Neuronal stem cell (in vitro differentiated cells): ENCODE results near the gene LCE1B.

Experiments
- DNase-seq: peaks from one replicate; pipeline ENCODE4 v3.0.0-alpha.2; 2013; ENCODE audit warnings: low spot score
- H2AFZ ChIP-seq: one replicate; pipeline ENCODE4 v1.6.1; 2013; ENCODE audit warnings: mild to moderate bottlenecking, low read length, inconsistent platforms
- H2AK5ac ChIP-seq: 2 replicates; pipeline ENCODE4 v1.6.1; 2013; ENCODE audit warnings: low read depth, mild to moderate bottlenecking, inconsistent platforms, low read length, moderate library complexity, mixed read lengths
- H2BK120ac ChIP-seq: 2 replicates; pipeline ENCODE4 v1.6.1; 2013; ENCODE audit warnings: low read depth, mild to moderate bottlenecking, inconsistent platforms, low read length, moderate library complexity, mixed read lengths
- H2BK12ac ChIP-seq: one replicate; pipeline ENCODE4 v1.6.1; 2013; ENCODE audit warnings: low read length, inconsistent platforms
- H2BK15ac ChIP-seq: 2 replicates; pipeline ENCODE4 v1.6.1; 2013; ENCODE audit warnings: mild to moderate bottlenecking, low read length, inconsistent platforms, mixed read lengths
- H2BK5ac ChIP-seq: one replicate; pipeline ENCODE4 v1.6.1; 2013; ENCODE audit warnings: inconsistent platforms, mild to moderate bottlenecking, low read length, moderate library complexity
- H3K14ac ChIP-seq: one replicate; pipeline ENCODE4 v1.6.1; 2013; ENCODE audit warnings: low read length, inconsistent platforms
- H3K18ac ChIP-seq: 2 replicates; pipeline ENCODE4 v1.6.1; 2013; ENCODE audit warnings: low read length, inconsistent platforms
- H3K23ac ChIP-seq: 2 replicates; pipeline ENCODE4 v1.6.1; 2013; ENCODE audit warnings: low read depth, mild to moderate bottlenecking, mixed read lengths, low read length, inconsistent platforms; ENCODE audit not compliant: poor library complexity
- H3K27ac ChIP-seq: replicated peaks from 3 replicates; pipeline ENCODE4 v1.5.1; 2013; ENCODE audit warnings: low read length, inconsistent platforms
- H3K27me3 ChIP-seq, 3 experiments: 2 replicates each; pipeline ENCODE4 v1.6.1; 2013; ENCODE audit warnings: low read length in 3 of 3, mild to moderate bottlenecking in 2 of 3, inconsistent platforms in 1 of 3, low read depth in 1 of 3, mixed read lengths in 1 of 3, moderate library complexity in 1 of 3; ENCODE audit not compliant: control insufficient read depth in 3 of 3, insufficient read depth in 3 of 3
- H3K36me3 ChIP-seq, 2 donors: replicated peaks in 1 of 2; 2 replicates each; pipeline ENCODE4 v1.6.1; 2013; ENCODE audit warnings: low read length in 2 of 2; ENCODE audit not compliant: control insufficient read depth in 2 of 2, insufficient read depth in 2 of 2
- H3K4ac ChIP-seq: 2 replicates; pipeline ENCODE4 v1.6.1; 2013; ENCODE audit warnings: inconsistent platforms, mild to moderate bottlenecking, low read length, moderate library complexity
- H3K4me1 ChIP-seq, 2 donors: 1 replicate in 1 of 2; 2 replicates in 1 of 2; pipeline ENCODE4 v1.6.1; 2013; ENCODE audit warnings: low read length in 2 of 2, low read depth in 1 of 2; ENCODE audit not compliant: control insufficient read depth in 2 of 2, insufficient read depth in 1 of 2
- H3K4me2 ChIP-seq: one replicate; pipeline ENCODE4 v1.6.1; 2013; ENCODE audit warnings: mild to moderate bottlenecking, low read length, inconsistent platforms; ENCODE audit not compliant: insufficient read depth, poor library complexity, severe bottlenecking
- H3K4me3 ChIP-seq, 2 donors: 2 replicates each; pipeline ENCODE4 v1.5.1; 2013; ENCODE audit warnings: low read length in 2 of 2, mild to moderate bottlenecking in 2 of 2, inconsistent platforms in 1 of 2, moderate library complexity in 1 of 2
- H3K79me1 ChIP-seq: one replicate; pipeline ENCODE4 v1.6.1; 2013; ENCODE audit warnings: low read depth, mild to moderate bottlenecking, inconsistent platforms, low read length, moderate library complexity
- H3K9ac ChIP-seq: one replicate; pipeline ENCODE4 v1.6.1; 2013; ENCODE audit warnings: mild to moderate bottlenecking, low read depth, low read length, inconsistent platforms; ENCODE audit not compliant: poor library complexity
- H3K9me3 ChIP-seq, 2 donors: replicated peaks in 1 of 2; 2 replicates each; pipeline versions ENCODE3 to v1.6.1; 2013; ENCODE audit warnings: low read length in 2 of 2, mild to moderate bottlenecking in 2 of 2, inconsistent platforms in 1 of 2, low read depth in 1 of 2, mixed read lengths in 1 of 2, moderate library complexity in 1 of 2; ENCODE audit not compliant: control insufficient read depth in 2 of 2, insufficient read depth in 1 of 2
- H4K8ac ChIP-seq: one replicate; pipeline ENCODE4 v1.6.1; 2013; ENCODE audit warnings: low read depth, mild to moderate bottlenecking, inconsistent platforms, low read length, moderate library complexity
- H4K91ac ChIP-seq: one replicate; pipeline ENCODE4 v1.6.1; 2013; ENCODE audit warnings: low read length, low read depth, mild to moderate bottlenecking, inconsistent platforms; ENCODE audit not compliant: poor library complexity
- WGBS, 2 donors: extraction: QIAGEN DNeasy Blood & Tissue Kit; methylation state at CpG; one replicate each; pipeline ENCODE4 v1.1.7; 2013; ENCODE audit warnings: missing lambda C conversion rate in 2 of 2, mixed read lengths in 1 of 2; ENCODE audit not compliant: insufficient read length in 2 of 2, insufficient replicate concordance in 1 of 2; ENCODE audit errors: extremely low coverage in 2 of 2; 5-methylcytosine and 5-hydroxymethylcytosine counted together

Gene LCE1B

GRCh38 chr1:152776361-152776760 lies 35.4 kb upstream of the LCE1B start:
- no peak overlapping the region for H2BK15ac ChIP-seq
- no peak overlapping the region for H3K4me3 ChIP-seq
- no peak overlapping the region for H2BK120ac ChIP-seq
- no peak overlapping the region for H2BK5ac ChIP-seq
- no peak overlapping the region for H3K9ac ChIP-seq
- no peak overlapping the region for H2AFZ ChIP-seq
- H4K8ac ChIP-seq: no peak overlapping the region
- H2BK12ac ChIP-seq: no peak overlapping the region
- H3K18ac ChIP-seq: no peak overlapping the region
- no peaks in the 10 kb centered on the region for H3K79me1 ChIP-seq
- H3K23ac ChIP-seq: no peak overlapping the region
- no peak overlapping the region for H3K4me2 ChIP-seq
- H3K4ac ChIP-seq: no peak overlapping the region
- H3K9me3 ChIP-seq: peaks cover 0 to 17% of the 10 kb centered on the region in 2 donors
- no peaks in the 10 kb centered on the region for H3K4me1 ChIP-seq
- H3K27me3 ChIP-seq: no peaks in the 10 kb centered on the region
- no peak overlapping the region for H2AK5ac ChIP-seq
- no peak for DNase-seq
- WGBS, 2 donors: no CpG with 5 or more reads among the region's 11 CpGs
- H3K36me3 ChIP-seq: no peaks in the 10 kb centered on the region
- H3K27ac ChIP-seq: no peak overlapping the region
- no peak overlapping the region for H4K91ac ChIP-seq
- H3K14ac ChIP-seq: no peak overlapping the region

GRCh38 chr1:152777510-152778137 lies 34.1 kb upstream of the LCE1B start:
- Histone ChIP-seq H3K27ac (no peak overlapping the region), H4K91ac (no peak overlapping the region), H3K18ac (no peak overlapping the region), H2AFZ (no peak overlapping the region), H3K14ac (no peak overlapping the region), H3K27me3 (no peaks in the 10 kb centered on the region), H3K9ac (no peak overlapping the region), H2BK120ac (no peak overlapping the region), H2AK5ac (no peak overlapping the region), H3K4me2 (no peak overlapping the region), H3K79me1 (no peaks in the 10 kb centered on the region), H3K36me3 (no peaks in the 10 kb centered on the region), H3K9me3 (peaks cover 0 to 14% of the 10 kb centered on the region in 2 donors), H2BK12ac (no peak overlapping the region), H4K8ac (no peak overlapping the region), H3K4me1 (no peaks in the 10 kb centered on the region), H2BK15ac (no peak overlapping the region), H3K4me3 (no peak overlapping the region), H3K4ac (no peak overlapping the region), H2BK5ac (no peak overlapping the region), H3K23ac (no peak overlapping the region)
- WGBS, 2 donors: no CpG with 5 or more reads among the region's 4 CpGs
- no peak for DNase-seq

GRCh38 chr1:152783095-152783494 lies 28.7 kb upstream of the LCE1B start:
- DNase-seq: no peak
- no peak overlapping the region for H2BK120ac ChIP-seq
- H3K23ac ChIP-seq: no peak overlapping the region
- H4K8ac ChIP-seq: no peak overlapping the region
- no peaks in the 10 kb centered on the region for H3K4me1 ChIP-seq
- H3K9me3 ChIP-seq: peaks cover 0 to 16% of the 10 kb centered on the region in 2 donors
- WGBS, 2 donors: no CpG with 5 or more reads among the region's 2 CpGs
- H3K9ac ChIP-seq: no peak overlapping the region
- no peak overlapping the region for H3K14ac ChIP-seq
- H2AK5ac ChIP-seq: no peak overlapping the region
- H3K4me2 ChIP-seq: no peak overlapping the region
- H3K4ac ChIP-seq: no peak overlapping the region
- H2BK5ac ChIP-seq: no peak overlapping the region
- no peak overlapping the region for H2BK15ac ChIP-seq
- H3K27ac ChIP-seq: no peak overlapping the region
- H3K18ac ChIP-seq: no peak overlapping the region
- no peak overlapping the region for H2AFZ ChIP-seq
- H3K79me1 ChIP-seq: no peaks in the 10 kb centered on the region
- H2BK12ac ChIP-seq: no peak overlapping the region
- peaks cover 0 to 6% (median 0%) of the 10 kb centered on the region in 3 experiments for H3K27me3 ChIP-seq
- H3K36me3 ChIP-seq: no peaks in the 10 kb centered on the region
- H3K4me3 ChIP-seq: no peak overlapping the region
- H4K91ac ChIP-seq: no peak overlapping the region

- no peak within 1 kb of the TSS for H2AK5ac ChIP-seq
- H3K27ac ChIP-seq: no peak within 1 kb of the TSS
- H3K79me1 ChIP-seq: no peaks in the 10 kb centered on the region
- peaks cover 0 to 17% of the 10 kb centered on the region in 2 donors for H3K9me3 ChIP-seq
- no peak within 1 kb of the TSS for H3K4ac ChIP-seq
- H2BK12ac ChIP-seq: no peak within 1 kb of the TSS
- no peak within 1 kb of the TSS for H2BK5ac ChIP-seq
- H3K4me1 ChIP-seq: no peaks in the 10 kb centered on the region
- H2AFZ ChIP-seq: peak within 1 kb of the TSS; percentile 22
- WGBS, 2 donors: no CpG with 5 or more reads among the region's 2 CpGs
- H3K14ac ChIP-seq: no peak within 1 kb of the TSS
- no peaks in the 10 kb centered on the region for H3K36me3 ChIP-seq
- no peak within 1 kb of the TSS for H2BK120ac ChIP-seq
- no peak within 1 kb of the TSS for H4K91ac ChIP-seq
- no peak within 1 kb of the TSS for H3K4me3 ChIP-seq
- peaks cover 0 to 6% (median 0%) of the 10 kb centered on the region in 3 experiments for H3K27me3 ChIP-seq
- H3K23ac ChIP-seq: no peak within 1 kb of the TSS
- H3K18ac ChIP-seq: no peak within 1 kb of the TSS
- H4K8ac ChIP-seq: no peak within 1 kb of the TSS
- DNase-seq: no peak
- H2BK15ac ChIP-seq: no peak within 1 kb of the TSS
- H3K4me2 ChIP-seq: no peak within 1 kb of the TSS
- no peak within 1 kb of the TSS for H3K9ac ChIP-seq
Measured at GRCh38 chr1:152786077-152786476, 25.7 kb upstream of the LCE1B start, which contains the start of gene LCE1E. LCE1E (plus strand) TSS chr1:152786257; CDS start chr1:152787300, 1,043 bp downstream.
